GF-D8 (cell line): Measurements from ENCODE around the gene TTLL4.

ENCODE experiments used
- DNase-seq: peaks from one replicate; lab custom pipeline; 2025; lab: John Stamatoyannopoulos, UW

The TTLL4 gene, protein sequence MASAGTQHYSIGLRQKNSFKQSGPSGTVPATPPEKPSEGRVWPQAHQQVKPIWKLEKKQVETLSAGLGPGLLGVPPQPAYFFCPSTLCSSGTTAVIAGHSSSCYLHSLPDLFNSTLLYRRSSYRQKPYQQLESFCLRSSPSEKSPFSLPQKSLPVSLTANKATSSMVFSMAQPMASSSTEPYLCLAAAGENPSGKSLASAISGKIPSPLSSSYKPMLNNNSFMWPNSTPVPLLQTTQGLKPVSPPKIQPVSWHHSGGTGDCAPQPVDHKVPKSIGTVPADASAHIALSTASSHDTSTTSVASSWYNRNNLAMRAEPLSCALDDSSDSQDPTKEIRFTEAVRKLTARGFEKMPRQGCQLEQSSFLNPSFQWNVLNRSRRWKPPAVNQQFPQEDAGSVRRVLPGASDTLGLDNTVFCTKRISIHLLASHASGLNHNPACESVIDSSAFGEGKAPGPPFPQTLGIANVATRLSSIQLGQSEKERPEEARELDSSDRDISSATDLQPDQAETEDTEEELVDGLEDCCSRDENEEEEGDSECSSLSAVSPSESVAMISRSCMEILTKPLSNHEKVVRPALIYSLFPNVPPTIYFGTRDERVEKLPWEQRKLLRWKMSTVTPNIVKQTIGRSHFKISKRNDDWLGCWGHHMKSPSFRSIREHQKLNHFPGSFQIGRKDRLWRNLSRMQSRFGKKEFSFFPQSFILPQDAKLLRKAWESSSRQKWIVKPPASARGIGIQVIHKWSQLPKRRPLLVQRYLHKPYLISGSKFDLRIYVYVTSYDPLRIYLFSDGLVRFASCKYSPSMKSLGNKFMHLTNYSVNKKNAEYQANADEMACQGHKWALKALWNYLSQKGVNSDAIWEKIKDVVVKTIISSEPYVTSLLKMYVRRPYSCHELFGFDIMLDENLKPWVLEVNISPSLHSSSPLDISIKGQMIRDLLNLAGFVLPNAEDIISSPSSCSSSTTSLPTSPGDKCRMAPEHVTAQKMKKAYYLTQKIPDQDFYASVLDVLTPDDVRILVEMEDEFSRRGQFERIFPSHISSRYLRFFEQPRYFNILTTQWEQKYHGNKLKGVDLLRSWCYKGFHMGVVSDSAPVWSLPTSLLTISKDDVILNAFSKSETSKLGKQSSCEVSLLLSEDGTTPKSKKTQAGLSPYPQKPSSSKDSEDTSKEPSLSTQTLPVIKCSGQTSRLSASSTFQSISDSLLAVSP

DNA sequence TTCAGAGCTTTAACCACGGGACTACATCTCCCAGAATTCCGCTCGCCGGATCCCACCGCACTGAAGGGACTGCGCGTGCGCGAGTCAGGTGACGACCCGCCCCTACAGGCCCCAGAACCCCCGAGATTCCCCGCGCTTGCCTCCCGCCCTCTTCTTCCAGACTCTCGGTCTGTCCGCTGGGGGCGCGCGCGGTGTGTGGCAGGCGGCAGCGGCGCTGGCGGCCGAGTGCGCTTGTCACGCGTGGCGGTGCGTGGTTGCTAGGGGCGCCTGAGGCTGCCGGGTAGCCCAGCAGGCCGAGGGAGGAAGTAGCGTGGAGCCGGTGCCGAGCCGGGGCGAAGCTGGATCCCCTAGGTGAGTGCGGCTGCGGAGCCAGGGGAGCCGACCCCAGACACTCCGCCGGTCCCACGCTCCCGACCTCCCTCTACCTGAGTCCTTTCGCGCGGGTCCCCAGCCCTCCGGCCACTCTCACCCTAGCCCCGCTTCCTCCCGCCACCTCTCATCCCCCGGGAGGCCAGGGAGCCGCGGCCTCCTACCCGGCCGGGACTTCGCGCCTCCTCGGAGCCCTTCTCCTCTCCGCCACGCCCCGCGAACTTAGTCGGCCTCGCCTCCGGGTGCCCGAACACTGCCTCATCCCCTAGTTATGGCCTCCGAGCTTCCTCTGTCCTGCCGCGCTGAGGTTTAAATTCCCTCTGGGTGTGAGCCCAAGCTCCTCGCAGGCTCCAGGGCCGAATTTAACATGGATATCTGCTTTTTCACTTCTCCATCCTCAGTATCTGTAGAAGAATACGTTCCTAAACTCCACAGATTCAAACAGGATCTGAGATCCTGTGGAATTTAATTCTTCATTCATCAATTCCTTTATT, at the start of gene TTLL4:
TSS of gene TTLL4 (plus strand) at position 149 of the 863 bp plus-strand sequence. CDS start 26,842 bp downstream, outside the sequence.
- DNase-seq: peak; percentile 80

DNA sequence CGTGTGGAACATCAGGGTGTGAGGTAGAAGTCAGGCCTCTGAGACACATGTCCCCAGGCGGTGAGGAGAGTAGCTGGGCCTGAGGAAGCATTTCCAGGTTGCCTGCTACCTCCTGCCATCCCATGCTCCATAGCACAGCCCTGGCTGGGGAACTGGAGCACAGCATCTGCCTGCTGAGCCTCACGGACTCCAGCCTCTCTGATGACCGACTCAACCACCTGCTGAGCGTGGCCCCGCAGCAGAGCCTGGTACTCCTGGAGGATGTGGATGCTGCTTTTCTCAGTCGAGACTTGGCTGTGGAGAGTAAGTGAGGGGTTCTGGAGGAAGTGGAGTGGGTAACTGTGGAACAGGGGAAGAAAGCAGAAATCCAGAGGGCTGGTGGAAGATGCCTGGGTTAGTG, 48.3 kb upstream of the TTLL4 start:
- no peak for DNase-seq

DNA sequence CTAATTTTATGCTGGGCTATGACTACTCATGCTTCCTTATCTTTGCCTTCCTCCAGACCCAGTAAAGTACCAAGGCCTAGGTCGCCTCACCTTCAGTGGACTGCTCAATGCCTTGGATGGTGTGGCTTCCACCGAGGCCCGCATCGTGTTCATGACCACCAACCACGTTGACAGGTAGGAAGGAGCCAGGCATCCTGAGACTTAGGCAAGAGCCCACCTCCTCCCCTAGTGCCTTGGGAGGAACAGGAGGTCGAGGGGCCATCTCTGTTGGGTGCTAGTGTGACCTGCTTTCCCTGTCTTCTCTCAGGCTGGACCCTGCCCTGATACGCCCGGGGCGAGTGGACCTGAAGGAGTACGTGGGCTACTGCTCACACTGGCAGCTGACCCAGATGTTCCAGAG, 47.8 kb upstream of the TTLL4 start:
- no peak for DNase-seq

DNA sequence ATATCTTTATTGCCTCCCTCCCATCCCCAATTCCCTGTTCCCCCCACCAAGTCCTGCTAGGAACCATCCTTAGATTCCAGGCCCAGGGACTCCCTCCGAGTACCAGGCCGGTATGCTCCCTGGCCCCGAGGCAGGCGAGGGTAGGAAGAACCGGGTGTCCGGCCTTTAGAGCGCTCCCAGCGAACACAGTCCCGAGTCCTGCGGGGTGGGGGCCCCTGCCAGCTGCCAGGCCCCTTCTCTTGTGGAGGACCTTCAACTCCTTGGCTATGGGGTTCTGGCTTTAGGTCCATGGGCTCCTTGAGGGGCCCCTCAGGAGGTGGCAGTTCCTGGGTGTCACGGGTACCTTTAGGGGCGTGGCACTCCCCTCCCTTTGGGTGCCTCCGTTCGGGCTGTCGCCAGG, 46.7 kb upstream of the TTLL4 start:
- DNase-seq: no peak

DNA sequence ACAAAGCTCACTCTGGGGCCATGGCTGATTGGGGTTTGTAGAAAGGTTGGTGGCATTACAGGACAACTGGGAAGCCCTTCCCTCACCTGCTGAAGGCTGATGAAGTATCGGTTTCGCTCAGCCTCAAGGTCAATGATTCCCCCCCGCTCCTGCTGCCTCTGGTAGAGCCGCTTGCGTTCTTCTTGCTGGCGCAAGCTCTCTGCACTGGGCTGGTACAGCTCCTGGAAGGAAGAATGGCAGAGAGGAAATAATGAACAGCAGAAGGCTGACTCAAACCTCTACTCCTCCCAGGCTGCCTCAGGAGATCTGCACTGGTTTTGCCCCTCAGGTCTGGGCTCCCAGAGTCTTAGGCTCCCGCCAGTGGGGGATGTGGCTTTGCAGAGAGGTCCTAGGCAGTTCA, 46.0 kb upstream of the TTLL4 start:
- no peak for DNase-seq

DNA sequence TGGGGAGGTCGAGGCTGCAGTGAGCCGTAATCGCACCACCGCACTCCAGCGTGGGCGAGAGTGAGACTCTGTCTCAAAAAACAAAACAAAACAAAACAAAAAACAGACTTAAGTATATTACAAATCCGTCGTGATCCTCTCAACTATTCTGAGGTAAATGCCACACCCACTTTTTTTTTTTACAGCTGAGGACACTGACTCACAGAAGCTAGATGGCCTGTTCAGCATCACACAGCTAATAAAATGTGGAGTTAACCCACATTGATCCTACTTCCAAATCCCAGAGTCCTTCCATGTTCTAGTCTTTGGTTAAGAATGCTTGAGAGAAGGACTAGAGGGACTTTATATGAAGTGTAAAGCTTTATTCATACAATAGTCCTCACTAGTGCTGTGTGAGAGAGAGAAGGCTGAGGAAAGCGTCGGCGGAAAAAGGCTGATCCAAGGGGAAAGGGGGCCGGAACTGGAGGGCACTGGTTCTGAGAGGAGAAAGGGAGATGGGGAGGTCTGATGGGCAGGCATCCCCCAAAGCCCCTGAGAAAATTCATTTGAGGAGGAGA, 39.5 kb upstream of the TTLL4 start:
- no peak for DNase-seq

DNA sequence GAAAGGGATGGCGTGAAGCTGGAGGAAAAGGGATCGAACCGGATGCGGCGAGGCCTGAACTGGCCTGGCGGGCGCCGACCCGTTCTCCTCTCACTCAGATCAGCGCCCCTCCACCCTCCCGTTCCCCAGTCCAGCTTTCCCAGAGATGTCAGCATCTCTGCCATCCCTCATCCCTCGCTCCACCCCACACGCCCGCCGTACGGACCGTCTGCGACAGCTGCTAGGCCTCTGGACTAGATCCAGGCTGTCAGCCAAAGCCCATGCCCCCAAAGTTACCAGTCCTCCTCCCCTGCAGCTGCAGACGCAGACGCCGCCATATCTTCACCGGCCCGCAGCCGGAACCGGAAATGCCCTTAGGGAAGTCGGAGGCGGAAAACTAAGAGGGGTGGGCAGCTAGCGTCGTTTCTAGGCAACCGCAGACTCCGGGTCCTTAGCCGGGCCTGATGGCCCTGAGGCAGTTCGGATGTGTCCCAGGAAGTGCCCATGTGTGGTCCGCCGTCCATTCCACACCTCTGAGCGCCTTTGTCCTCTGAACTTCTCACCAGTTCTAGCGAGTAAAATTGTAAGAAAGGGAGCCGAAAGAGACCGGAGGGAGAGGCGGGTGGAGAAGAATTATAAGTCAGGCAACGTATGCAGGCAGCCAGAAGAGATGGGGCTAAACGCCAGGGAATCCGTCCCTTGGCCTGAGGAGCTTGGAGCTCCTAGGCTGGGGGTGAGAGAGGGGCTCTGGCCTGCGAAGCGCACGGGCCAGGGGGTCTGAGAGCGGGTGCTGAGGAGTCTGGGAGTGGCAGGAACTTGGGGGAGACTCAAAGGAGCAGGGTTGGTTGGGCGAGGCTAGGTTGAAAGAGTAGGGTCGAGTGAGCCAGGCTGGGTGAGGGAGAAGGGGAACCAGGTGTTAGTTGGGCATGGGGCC, 38.7 kb upstream of the TTLL4 start, which contains the start of the genes RNF25 and STK36:
TSS of gene RNF25 (minus strand) at position 349 of the 913 bp plus-strand sequence. CDS start at position 317, 32 bp downstream.
TSS of gene STK36 (plus strand) at position 433 of the 913 bp plus-strand sequence. CDS start 744 bp downstream, outside the sequence.
- peak; percentile 39 for DNase-seq

DNA sequence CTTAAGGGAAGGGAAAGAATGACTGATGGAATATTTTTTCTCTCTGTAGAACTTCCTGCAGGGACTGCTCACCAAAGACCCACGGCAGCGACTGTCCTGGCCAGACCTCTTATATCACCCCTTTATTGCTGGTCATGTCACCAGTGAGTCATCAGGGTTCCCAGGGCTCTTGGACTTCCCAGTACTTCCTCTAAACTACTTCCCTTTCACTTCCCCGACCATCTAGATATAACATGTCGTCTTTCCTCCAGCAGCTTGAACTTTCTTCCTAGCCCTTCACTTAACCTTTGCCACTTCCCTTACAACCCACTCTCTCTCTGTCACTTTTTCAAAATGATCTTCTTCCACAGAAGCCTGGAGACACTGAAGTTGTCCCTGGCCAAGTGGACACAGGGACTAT, 31.5 kb upstream of the TTLL4 start:
- peak; percentile 31 for DNase-seq

DNA sequence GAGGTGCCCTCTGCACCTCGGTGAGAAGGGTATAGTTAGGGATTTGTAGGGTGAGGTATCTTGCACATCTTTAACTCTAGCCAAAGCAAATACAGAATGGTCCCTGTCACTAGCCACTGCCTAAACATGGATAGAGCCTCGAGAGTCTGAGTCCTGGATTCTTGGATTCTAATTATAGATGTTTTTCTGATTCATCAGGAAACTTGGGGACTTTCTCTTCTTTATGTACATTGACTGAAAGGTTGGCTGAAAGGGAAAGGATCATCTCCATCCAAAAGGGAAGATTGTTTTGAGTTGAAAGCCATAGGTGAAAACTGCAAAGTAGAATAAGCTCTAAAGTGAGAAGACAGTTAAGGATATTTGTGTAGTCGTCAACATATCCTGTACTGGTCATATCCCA, 30.6 kb upstream of the TTLL4 start:
- DNase-seq: no peak

DNA sequence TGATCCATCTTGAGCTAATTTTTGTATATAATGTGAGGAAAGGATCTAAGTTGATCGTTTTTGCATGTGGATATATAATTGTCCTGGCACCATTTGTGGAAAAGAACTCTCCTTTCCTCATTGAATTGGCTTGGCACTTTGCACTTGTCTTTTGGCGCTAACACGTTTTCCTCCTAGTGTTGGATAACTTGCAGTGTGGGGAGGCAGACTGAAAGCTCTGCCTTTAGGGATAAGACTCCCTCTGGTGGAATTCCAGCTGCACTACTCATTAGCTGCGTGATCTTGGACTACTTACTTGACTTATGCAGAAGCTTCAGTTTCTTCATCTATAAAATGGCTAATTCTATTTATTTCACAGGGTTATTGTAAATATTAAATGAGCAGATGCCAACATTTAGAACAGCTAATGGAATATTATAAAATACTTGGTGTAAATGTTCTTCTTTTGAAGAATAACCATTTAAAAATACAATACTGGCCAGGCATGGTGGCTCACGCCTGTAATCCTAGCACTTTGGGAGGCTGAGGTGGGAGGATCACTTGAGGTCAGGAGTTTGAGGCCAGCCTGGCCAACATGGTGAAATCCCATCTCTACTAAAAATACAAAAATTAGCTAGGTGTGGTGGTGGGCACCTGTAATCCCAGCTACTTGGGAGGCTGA, 23.1 kb upstream of the TTLL4 start:
- DNase-seq: peak; percentile 56

DNA sequence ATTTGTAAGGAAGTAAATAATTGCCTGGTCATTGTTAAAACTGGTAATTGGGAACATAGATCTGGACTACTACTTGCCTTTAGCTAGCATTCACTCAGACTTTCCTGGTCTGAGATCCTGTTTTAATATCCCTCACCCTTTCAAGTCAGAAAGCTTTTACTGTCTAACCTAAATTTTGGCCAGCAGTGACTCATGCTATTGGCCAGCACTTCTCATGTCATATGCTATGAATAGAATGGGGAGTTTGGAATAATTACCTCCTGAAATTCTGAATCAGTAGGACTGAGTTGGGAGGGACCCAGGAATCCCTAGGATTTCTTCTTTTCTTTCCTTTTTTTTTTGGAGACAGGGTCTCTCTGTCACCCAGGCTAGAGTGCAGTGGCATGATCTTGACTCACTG, 19.4 kb upstream of the TTLL4 start:
- no peak for DNase-seq

DNA sequence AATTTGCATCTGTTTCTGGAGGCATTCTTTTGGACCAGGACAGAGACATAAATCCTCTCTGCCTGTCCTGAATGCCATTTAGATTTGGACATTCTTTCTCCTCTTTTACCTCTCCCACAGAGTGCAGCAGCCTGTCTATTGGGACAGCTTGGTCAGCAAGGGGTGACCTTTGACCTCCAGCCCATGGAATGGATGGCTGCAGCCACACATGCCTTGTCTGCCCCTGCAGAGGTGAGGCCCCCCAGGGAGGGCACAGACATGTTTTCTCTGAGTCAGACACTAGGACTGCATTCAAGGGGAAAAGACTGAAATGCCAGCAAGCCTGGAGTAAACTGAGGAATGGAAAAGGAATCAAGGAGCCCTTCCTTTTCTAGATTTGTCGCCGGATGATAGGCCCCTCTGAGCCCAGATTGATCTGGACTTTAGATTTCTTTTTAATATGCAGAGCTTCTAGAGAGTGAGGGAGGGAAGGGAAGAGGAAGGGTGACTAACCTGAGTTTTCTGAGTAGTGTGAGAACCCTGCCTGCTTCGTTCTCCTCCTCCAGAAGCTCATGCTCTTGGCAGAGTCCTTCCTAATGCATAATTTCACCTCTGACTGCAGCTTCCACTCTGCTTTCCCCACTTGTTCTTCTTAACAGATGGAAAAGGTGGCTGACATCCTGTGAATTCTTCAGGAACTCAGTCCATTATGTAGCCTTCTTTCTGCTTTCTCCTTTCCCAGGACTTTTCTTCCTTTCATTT, 16.1 kb upstream of the TTLL4 start:
- DNase-seq: no peak

DNA sequence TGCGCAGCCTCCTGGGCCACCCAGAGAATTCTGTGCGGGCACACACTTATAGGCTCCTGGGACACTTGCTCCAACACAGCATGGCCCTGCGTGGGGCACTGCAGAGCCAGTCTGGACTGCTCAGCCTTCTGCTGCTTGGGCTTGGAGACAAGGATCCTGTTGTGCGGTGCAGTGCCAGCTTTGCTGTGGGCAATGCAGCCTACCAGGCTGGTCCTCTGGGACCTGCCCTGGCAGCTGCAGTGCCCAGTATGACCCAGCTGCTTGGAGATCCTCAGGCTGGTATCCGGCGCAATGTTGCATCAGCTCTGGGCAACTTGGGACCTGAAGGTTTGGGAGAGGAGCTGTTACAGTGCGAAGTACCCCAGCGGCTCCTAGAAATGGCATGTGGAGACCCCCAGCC, 11.8 kb upstream of the TTLL4 start:
- DNase-seq: no peak

DNA sequence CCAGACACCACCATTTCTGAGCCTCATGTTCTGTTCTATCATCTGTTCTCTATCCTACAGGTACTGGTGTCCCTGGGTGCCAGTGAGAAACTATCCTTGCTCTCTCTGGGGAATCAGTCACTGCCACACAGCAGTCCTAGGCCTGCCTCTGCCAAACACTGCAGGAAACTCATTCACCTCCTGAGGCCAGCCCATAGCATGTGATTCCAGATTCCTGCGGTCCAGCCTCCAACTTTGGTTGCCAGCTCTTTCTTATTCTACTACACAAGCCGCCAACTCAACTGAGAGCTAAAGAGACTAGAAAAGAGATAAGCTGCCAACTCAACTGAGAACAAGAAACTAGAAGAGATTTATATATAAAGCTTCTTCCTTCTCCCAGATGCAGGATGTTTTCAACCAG, 8.8 kb upstream of the TTLL4 start:
- no peak for DNase-seq

DNA sequence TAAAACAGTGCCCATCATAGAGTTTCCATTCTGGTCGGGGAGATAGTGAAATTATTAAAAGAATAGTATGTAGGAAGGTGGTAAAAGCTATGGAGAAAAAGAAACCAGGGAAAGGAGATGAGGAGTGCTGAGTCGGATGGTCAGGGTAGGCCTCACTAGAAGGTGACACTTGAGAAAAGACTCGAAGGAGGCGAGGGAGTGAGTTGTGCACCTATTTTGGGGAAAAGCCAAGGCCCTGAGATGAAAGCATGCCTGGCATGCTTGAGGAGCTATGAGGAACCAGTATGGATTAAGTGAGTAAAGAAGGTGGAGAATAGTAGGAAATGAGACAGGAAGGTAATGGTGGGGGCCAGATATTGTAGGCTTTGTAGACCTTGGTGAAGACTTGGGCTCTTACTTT, 7.3 kb upstream of the TTLL4 start:
- no peak for DNase-seq

DNA sequence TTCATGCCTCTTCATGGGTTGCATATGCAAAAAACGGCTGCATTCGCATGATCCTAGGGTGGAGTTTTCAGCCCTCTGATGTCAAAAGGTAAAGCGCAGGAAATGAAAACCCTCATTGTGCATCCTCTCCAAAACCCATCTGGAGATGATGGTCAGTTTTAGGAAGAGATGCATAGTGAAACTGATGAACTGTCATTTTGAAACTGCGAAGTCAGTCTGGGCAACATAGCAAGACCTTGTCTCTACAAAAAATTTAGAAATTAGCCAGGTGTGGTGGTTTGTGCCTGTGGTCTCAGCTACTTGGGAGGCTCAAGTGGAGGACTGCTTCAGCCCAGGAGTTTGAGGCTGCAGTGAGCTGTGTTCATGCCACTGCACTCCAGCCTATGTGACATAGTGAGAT, 2.5 kb upstream of the TTLL4 start:
- DNase-seq: no peak

DNA sequence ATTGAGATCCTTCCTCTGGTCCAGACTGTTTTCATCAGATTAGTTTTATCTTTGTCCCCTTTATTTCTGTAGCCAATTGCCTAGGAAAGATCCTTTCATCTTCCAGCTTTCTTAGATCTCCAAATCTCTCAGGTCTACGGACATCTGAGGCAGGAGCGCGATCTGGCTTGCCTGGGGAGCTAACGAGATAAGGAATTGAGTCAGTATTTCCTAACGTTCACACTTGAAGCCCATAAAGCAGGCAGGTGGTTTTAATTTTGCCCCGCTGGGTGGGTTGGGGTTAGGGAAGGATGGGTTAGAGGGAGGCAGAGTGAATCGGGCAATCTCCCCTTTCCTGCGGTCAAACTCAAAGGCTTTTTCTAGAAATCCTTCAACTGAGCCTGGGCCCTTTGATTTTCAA, 727 bp upstream of the TTLL4 start:
- DNase-seq: no peak

DNA sequence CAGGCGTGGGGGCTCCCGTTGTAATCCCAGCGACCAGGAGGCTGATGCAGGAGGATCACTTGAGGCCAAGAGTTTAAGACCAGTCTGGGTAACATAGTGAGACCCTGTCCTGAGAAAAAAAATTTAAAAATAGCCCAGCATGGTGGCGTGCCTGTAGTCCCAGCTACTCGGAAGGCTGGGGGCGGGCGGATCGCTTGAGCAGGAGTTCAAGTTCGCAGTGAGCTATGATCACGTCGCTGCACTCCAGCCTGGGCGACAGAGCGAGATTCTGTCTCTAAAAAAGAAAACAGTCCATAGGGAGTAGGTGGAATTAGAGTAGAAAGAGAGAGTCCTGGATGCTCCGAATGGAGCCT, 325 bp upstream of the TTLL4 start:
- no peak for DNase-seq

DNA sequence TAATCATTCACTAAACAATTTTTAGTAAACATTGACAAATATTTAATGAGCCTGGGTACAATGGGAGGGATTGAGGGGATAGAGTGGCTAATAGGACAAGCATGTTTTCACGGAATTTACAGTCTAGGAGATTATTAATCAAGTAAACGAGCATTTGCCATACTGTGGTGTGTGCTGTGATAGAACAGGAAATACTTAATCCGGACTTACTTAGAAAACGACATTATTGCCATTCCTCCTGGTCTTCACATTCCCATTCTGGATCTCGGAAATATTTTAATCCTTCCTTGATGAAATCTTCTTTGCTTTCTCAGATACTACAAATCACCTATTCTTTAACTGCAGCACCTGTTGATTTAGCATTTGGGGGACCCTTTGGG, 905 bp downstream of the TTLL4 start:
- no peak for DNase-seq
